GM19099 (cell line): ENCODE data around the gene CPA4.

Experiments
- POLR2A ChIP-seq: IDR thresholded peaks from 3 replicates; pipeline ENCODE4 v1.6.1; 2011; ENCODE audit warnings: low read depth; ENCODE audit not compliant: insufficient read length; ENCODE audit errors: extremely low read depth

Gene CPA4

GRCh38 chr7:130273933-130274255 lies 19.1 kb upstream of the CPA4 start:
- no peak for TF ChIP-seq POLR2A

DNA sequence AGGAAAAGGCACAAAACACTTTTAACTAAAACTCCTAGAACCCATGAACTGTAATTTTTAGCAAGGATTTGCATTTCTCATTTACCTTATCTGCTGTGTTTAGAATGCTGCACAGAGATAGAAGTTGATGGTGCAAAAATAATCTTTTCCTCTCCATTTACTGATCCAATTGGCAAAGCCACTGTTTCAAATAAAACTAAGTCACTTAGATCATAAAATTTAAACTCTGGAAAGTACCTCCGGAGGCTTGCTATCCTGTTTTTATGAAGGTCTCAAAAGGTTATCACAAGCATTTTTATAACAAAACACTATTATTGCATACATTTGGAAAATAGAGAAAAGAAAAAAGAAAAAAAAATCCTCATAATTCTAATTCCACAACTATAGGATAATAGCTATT lies 18.7 kb upstream of the CPA4 start:
- TF ChIP-seq POLR2A = no peak

DNA sequence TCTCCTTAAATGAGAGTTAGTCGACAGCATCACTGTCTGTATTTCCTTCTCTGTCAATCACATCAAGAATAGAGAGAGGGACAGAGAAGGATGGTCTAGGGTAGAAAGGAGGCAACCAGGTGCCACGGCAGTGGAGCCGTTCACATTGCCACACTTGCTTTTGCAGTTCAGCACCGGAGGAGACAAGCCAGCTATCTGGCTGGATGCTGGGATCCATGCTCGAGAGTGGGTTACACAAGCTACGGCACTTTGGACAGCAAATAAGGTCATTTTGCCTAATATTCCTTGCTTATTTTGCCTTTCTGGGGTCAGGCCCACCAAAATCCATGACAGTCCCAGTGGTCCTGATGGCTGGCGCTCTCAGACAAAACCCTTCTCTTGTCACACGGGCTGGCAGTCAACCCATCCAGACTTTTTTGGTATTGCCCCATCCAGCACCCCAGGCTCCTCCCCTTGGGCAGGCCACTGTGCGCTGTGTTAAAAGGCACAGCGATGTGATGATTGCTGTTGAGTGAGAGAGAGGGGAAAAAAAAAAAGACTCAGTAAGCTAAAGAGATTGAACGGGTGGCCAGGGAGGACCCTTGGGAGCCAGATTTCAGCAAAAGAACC lies 17.9 kb upstream of the CPA4 start:
- TF ChIP-seq POLR2A = no peak

DNA sequence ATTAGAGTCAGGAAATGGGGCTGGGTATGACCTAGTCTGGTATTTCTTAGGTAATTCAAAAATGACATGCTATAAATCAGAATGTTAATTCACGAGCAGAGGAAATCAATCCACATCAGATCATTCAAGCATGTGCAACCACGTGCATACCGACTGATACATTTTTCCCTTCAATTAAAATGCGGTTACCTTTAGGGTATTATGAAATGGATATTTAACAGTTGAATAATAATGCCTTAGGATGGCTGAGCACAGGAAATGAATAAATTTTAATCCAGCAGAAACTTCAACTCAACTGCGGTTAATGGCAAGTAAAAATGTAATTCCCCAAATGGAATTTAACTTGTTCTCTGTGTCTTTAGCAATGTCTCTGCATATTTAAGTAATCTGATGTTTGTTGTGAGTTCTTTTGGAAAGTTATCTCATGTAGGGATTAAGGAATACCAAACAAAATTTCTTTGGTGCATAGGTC lies 17.1 kb upstream of the CPA4 start:
- TF ChIP-seq POLR2A = no peak

DNA sequence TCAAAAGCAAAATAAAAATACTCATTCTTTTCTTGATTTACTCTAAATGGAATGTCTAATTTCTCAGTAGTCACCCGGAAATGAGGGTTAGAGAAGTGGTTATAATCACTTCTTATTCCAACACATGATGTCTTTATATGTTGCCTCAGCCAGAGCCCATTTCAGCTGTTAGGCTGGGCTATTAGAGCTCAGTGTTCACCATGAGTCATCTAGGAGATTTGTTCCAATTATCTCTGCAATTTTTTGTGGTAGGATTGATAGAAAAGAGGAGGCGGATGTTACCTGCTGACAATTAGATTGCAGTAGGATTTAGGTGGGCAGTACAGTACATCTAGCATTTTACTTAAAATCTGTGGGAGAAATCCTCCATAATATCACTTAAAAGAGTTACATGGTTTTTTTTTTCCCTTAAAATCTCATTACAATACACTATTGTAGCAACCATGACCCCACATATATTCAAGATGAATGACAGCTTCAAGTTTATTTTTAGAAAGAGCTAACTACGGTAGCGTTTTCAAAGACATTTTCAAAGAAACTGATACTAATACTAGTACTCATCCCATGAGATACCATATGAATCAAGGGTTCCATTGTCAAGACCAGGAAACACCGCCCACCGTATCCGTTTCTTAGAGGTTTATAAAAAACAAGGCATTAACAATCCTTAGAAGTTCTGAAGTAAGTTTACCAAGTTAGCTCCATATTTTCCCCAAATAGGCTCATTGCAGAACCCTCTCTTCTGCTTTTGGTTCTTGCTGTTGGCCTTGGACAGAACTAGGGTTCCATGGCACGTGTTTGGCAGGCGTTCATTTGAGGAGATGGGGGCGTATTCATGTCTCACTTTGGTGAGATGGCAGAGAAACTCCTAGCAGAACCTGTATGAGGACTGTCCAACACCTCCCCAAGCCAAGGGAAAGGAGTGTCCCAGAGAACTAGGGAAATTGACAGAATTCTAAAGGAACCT lies 15.9 kb upstream of the CPA4 start:
- TF ChIP-seq POLR2A = no peak

- TF ChIP-seq POLR2A = no peak
Measured at GRCh38 chr7:130277763-130278643, 15.0 kb upstream of the CPA4 start.

DNA sequence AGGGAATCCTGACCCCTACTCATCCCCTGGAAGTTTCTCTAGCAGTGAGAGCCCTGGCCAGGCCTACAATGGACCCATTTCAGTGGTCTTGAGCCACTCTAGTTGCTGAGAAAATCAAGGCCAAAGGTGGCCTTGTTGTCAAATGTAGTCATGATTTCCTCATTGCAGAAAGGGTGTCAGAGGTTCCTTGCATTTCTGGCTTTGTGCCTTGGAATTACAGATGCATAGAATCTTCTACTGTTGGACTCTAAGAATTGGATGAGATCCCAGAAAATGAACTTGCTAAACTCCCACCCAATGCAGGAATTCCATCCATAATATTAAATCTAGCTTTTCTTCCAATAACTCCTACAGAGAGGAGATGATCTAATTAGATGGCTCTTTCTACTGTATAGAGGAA lies 14.1 kb upstream of the CPA4 start:
- TF ChIP-seq POLR2A = no peak

GRCh38 chr7:130279286-130279685 lies 13.7 kb upstream of the CPA4 start:
- TF ChIP-seq POLR2A = no peak

DNA sequence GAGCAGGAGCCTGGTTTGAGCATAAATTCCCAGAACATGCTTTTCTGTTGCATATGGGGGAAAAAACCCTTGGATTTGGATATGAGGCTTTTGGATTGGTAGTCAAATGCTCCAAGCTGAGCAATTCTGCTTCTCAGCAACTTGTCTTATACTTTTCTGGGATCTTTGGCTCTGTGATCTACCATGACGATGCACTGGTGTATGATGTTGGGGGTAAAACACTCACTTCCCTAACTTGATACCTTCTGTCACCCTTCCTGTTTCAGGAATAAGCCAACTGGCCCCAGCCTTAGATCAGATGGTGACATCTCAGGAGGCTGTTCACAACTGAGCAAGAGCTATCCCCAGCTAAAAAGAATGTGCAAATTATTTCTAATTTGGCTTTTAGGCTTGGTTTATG lies 13.1 kb upstream of the CPA4 start:
- TF ChIP-seq POLR2A = no peak

- no peak for TF ChIP-seq POLR2A
Measured at GRCh38 chr7:130281260-130281659, 11.7 kb upstream of the CPA4 start.

- no peak for TF ChIP-seq POLR2A
Measured at GRCh38 chr7:130286881-130287280, 6.1 kb upstream of the CPA4 start.

DNA sequence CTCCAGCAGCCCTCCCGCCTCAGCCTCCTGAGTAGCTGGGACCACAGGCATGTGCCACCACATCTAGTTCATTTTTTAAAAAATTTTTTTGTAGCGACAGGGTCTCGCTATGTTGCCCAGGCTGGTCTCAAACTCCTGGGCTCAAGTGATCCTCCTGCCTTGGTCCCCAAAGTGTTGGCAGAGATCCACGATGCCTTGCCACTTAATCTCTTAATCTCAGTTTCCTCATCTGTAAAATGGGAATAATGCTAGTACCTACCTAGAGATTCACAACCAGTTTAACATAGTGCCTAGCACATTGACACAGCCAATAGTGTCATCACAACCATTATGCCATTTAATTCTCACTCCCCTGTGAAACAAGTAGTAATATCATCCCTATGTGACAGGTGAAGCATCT lies 4.8 kb upstream of the CPA4 start:
- TF ChIP-seq POLR2A = no peak

DNA sequence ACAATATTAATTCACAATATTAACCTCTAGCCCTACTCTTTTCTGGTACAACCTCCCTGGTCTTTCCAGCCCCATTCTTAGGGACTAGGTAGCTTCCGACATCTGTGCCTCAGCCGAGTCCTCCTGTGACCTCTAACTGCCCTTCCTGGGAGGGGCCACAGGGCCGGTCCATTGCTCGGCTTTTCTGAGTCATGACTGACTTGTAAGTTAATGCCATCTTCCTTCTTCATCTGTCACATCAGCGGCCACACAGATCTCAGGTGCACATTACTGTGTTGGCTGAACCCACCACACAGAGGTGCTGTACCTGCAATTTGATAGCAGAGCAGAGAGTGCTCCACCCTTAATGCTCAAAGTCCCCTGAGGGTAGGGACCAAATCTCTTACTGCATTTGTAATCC lies 4.1 kb upstream of the CPA4 start:
- no peak for TF ChIP-seq POLR2A

- no peak for TF ChIP-seq POLR2A
Measured at GRCh38 chr7:130289478-130289877, 3.5 kb upstream of the CPA4 start.

DNA sequence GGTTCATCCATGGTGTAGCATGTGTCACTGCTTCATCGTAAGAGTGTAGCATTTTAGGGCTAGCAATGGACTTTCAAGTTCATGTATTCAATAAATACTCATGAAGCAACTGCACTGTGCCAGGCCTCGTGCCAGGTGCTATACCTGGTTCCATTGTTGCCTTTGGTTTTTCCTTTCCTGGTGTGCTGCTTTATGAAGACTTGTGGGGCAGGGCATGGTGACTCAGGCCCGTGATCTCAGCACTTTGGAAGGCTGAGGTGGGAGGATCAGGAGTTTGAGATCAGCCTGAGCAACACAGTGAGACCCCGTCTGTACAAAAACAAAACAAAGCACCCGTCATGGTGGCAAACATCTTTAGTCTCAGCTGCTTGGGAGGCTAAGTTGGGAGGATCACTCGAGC lies 2.2 kb upstream of the CPA4 start:
- TF ChIP-seq POLR2A = no peak
